GM19240 (cell line): ENCODE results near the gene RHEB.

ENCODE experiments used
- DNase-seq: peaks from one replicate; pipeline ENCODE4 v3.0.0; 2011; ENCODE audit warnings: low spot score; ENCODE audit not compliant: insufficient read length

The RHEB gene

GRCh38 chr7:151416112-151416940 is 103.4 kb downstream of the RHEB start:
- DNase-seq, result no peak
